CD14-positive monocyte (primary cell): ENCODE data around the gene THAP2. TPM values are rescaled to one million over a fixed set of nuclear protein-coding genes. Genes with fewer than 3 reads are reported as not detected.

Source experiments
- DNase-seq, 3 donors: peaks; one replicate each; pipeline ENCODE4 v3.0.0-alpha.2; 2011 to 2022
- H2AFZ ChIP-seq: 2 replicates; pipeline ENCODE4 v1.6.0; 2012; ENCODE audit warnings: mild to moderate bottlenecking, low read depth, low read length, inconsistent platforms; ENCODE audit not compliant: insufficient read depth, poor library complexity, severe bottlenecking
- H3K27ac ChIP-seq, 2 donors: 1 replicate in 1 of 2; 2 replicates in 1 of 2; pipeline ENCODE4 v1.5.1; 2012 to 2013; ENCODE audit warnings: low read length in 2 of 2, control low read depth in 1 of 2, inconsistent platforms in 1 of 2, low read depth in 1 of 2, mild to moderate bottlenecking in 1 of 2
- H3K27me3 ChIP-seq, 2 donors: one replicate each; pipeline versions ENCODE4 v1.6.0 to v1.6.1; 2011 to 2013; ENCODE audit warnings: low read length in 2 of 2; ENCODE audit not compliant: control insufficient read depth in 2 of 2, insufficient read depth in 2 of 2
- H3K36me3 ChIP-seq, 2 donors: replicated peaks in 1 of 2; 1 replicate in 1 of 2; 2 replicates in 1 of 2; pipeline versions ENCODE4 v1.5.1 to v1.6.1; 2012 to 2013; ENCODE audit warnings: low read length in 2 of 2, control low read depth in 1 of 2, inconsistent platforms in 1 of 2, mild to moderate bottlenecking in 1 of 2; ENCODE audit not compliant: insufficient read depth in 2 of 2, control insufficient read depth in 1 of 2
- H3K4me1 ChIP-seq, 2 donors: 1 replicate in 1 of 2; 2 replicates in 1 of 2; pipeline versions ENCODE4 v1.5.1 to v1.6.1; 2012 to 2013; ENCODE audit warnings: low read length in 2 of 2, control low read depth in 1 of 2, inconsistent platforms in 1 of 2, mild to moderate bottlenecking in 1 of 2, moderate library complexity in 1 of 2; ENCODE audit not compliant: insufficient read depth in 2 of 2, control insufficient read depth in 1 of 2
- H3K4me2 ChIP-seq: replicated peaks from 2 replicates; pipeline ENCODE3; 2012; ENCODE audit warnings: low read length, moderate library complexity, mild to moderate bottlenecking; ENCODE audit not compliant: poor library complexity, severe bottlenecking; ENCODE audit errors: extremely low read depth
- H3K4me3 ChIP-seq, 3 experiments: fragments of 200-600 bp in 1 of 3; sonication (generic) in 1 of 3; replicated peaks in 1 of 3; 1 replicate in 2 of 3; 2 replicates in 1 of 3; pipeline ENCODE4 v1.5.1; 2011 to 2013; ENCODE audit warnings: low read length in 3 of 3, mild to moderate bottlenecking in 3 of 3, control low read depth in 2 of 3, low read depth in 2 of 3, inconsistent platforms in 1 of 3, moderate library complexity in 1 of 3
- H3K79me2 ChIP-seq: 2 replicates; pipeline ENCODE4 v1.6.0; 2012; ENCODE audit warnings: mild to moderate bottlenecking, control low read depth, inconsistent platforms, low read length, moderate library complexity; ENCODE audit not compliant: insufficient read depth
- H3K9ac ChIP-seq: 2 replicates; pipeline ENCODE4 v1.6.0; 2017; ENCODE audit warnings: low read length, mild to moderate bottlenecking; ENCODE audit not compliant: insufficient read depth, poor library complexity, severe bottlenecking
- H3K9me3 ChIP-seq, 2 donors: replicated peaks in 1 of 2; 1 replicate in 1 of 2; 2 replicates in 1 of 2; pipeline versions ENCODE4 v1.5.1 to v1.6.1; 2012 to 2013; ENCODE audit warnings: low read length in 2 of 2, control low read depth in 1 of 2; ENCODE audit not compliant: control insufficient read depth in 1 of 2, insufficient read depth in 1 of 2
- H4K20me1 ChIP-seq: 2 replicates; pipeline ENCODE4 v1.6.0; 2012; ENCODE audit warnings: mild to moderate bottlenecking, low read length, control low read depth, moderate library complexity; ENCODE audit not compliant: insufficient read depth
- H3K27ac Mint-ChIP-seq, 7 donors: one replicate each; pipeline ENCODE4 v1.8.0; 2020; ENCODE audit warnings: mild to moderate bottlenecking in 7 of 7, mixed read lengths in 7 of 7, moderate library complexity in 6 of 7, inconsistent platforms in 2 of 7
- H3K27me3 Mint-ChIP-seq, 3 donors: one replicate each; pipeline ENCODE4 v1.8.0; 2021 to 2022; ENCODE audit warnings: low read depth in 3 of 3, mild to moderate bottlenecking in 3 of 3, mixed read lengths in 3 of 3, moderate library complexity in 3 of 3, inconsistent platforms in 1 of 3
- H3K36me3 Mint-ChIP-seq, 2 donors: one replicate each; pipeline ENCODE4 v1.8.0; 2020; ENCODE audit warnings: mixed read lengths in 2 of 2, inconsistent platforms in 1 of 2, mild to moderate bottlenecking in 1 of 2
- H3K4me1 Mint-ChIP-seq: one replicate; pipeline ENCODE4 v1.8.0; 2020; ENCODE audit warnings: mild to moderate bottlenecking, mixed read lengths
- H3K4me3 Mint-ChIP-seq, 2 donors: one replicate each; pipeline ENCODE4 v1.8.0; 2020; ENCODE audit warnings: mild to moderate bottlenecking in 2 of 2, mixed read lengths in 2 of 2, moderate library complexity in 1 of 2
- H3K9me3 Mint-ChIP-seq, 7 donors: one replicate each; pipeline ENCODE4 v1.8.0; 2020 to 2022; ENCODE audit warnings: mixed read lengths in 7 of 7, mild to moderate bottlenecking in 6 of 7, moderate library complexity in 6 of 7, inconsistent platforms in 2 of 7
- WGBS: methylation state at CpG from one replicate; pipeline ENCODE4 v1.1.5; 2013; ENCODE audit warnings: missing lambda C conversion rate; ENCODE audit not compliant: insufficient coverage; 5-methylcytosine and 5-hydroxymethylcytosine counted together
- intact Hi-C, 2 donors: fragments of 100-400 bp; cut with micrococcal nuclease; formaldehyde crosslinking; loops; one replicate each; pipeline versions ENCODE4 v1.15.0 to v1.15.1; 2023
- polyA plus RNA-seq, 3 donors: library from polyadenylated mRNA; depleted of rRNA in 1 of 3; unstranded in 2 of 3; stranded (reverse) in 1 of 3; fragments of 300-500 nt in 2 of 3; fragments of >200 nt in 1 of 3; fragmentation: Illumina TruSeq in 2 of 3; gene quantifications; 1 replicate in 2 of 3; 2 replicates in 1 of 3; pipeline ENCODE4 v1.2.3, GENCODE V29; 2012 to 2021
- TF ChIP-seq, protein P1 (sequence below): fragments of 200-600 bp; IDR thresholded peaks from one replicate; pipeline ENCODE4 v1.8.0; 2022; ENCODE audit warnings: antibody characterized with exemption, mild to moderate bottlenecking

The THAP2 gene
- polyA plus RNA-seq, 3 donors = 3.5 to 16.3 (median 4.3) TPM

DNA sequence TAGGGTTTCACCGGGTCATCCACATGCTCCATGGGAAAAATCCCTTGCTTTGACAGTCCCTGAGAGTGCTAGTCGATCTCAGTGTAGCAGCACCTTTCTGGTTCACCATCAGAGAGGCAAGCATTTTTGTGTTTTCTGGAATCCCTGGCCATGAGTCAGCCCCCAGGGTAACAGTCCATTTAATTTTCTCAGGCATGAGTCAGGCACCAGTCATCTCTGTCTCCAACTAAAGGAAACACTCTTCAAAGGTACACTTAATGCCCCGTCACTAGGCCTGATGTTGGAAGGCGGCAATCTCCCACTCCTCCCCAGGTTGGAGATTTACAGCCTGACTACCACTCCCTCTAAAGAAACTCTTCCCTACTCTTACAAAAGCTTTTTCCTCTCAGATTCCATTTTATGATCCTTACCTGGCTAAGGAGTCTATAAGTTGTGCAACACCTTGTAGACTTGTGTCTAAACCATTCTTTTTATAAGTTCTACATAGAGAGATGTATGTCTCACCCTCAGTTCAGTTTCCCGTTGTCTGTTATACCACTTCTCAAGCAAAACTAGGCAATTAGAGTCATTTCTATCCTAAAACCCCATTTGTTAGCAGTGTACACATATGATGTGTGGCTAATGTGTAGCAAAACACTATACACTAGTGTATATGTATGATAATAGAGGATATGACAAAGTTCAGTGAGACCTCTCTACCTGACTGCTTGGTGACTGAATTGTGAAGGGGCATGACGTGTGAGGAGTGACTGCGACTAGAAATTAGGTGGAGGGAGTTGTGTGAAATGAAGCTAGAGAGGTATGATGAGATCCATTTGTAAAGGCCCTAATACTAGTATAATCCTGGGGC lies 46.4 kb downstream of the THAP2 start:
- DNase-seq = no peak
- no peaks in the 10 kb centered on the region for H3K4me1 ChIP-seq
- no peaks in the 10 kb centered on the region for H3K4me1 Mint-ChIP-seq
- no peak overlapping the region for H3K9ac ChIP-seq
- 94% methylated on average over 3 of the region's 7 CpGs for WGBS
- H3K27ac ChIP-seq = no peak overlapping the region
- H3K27me3 ChIP-seq = no peaks in the 10 kb centered on the region
- H3K36me3 ChIP-seq = no peaks in the 10 kb centered on the region
- intact Hi-C loops = no loop called here
- H3K9me3 ChIP-seq = peaks cover 16 to 22% of the 10 kb centered on the region in 2 donors
- H2AFZ ChIP-seq = no peak overlapping the region
- H4K20me1 ChIP-seq = no peaks in the 10 kb centered on the region
- H3K27ac Mint-ChIP-seq = no peak overlapping the region
- H3K79me2 ChIP-seq = no peaks in the 10 kb centered on the region
- no peak overlapping the region for H3K4me2 ChIP-seq
- peaks cover 0 to 2% (median 0%) of the 10 kb centered on the region in 3 donors for H3K27me3 Mint-ChIP-seq
- peaks cover 0 to 9% of the 10 kb centered on the region in 2 donors for H3K36me3 Mint-ChIP-seq
- peaks cover 21 to 41% (median 27%) of the 10 kb centered on the region in 7 donors for H3K9me3 Mint-ChIP-seq
- TF ChIP-seq, protein P1, sequence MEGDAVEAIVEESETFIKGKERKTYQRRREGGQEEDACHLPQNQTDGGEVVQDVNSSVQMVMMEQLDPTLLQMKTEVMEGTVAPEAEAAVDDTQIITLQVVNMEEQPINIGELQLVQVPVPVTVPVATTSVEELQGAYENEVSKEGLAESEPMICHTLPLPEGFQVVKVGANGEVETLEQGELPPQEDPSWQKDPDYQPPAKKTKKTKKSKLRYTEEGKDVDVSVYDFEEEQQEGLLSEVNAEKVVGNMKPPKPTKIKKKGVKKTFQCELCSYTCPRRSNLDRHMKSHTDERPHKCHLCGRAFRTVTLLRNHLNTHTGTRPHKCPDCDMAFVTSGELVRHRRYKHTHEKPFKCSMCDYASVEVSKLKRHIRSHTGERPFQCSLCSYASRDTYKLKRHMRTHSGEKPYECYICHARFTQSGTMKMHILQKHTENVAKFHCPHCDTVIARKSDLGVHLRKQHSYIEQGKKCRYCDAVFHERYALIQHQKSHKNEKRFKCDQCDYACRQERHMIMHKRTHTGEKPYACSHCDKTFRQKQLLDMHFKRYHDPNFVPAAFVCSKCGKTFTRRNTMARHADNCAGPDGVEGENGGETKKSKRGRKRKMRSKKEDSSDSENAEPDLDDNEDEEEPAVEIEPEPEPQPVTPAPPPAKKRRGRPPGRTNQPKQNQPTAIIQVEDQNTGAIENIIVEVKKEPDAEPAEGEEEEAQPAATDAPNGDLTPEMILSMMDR = no peak
- H3K4me3 ChIP-seq = no peak overlapping the region
- no peak overlapping the region for H3K4me3 Mint-ChIP-seq

DNA sequence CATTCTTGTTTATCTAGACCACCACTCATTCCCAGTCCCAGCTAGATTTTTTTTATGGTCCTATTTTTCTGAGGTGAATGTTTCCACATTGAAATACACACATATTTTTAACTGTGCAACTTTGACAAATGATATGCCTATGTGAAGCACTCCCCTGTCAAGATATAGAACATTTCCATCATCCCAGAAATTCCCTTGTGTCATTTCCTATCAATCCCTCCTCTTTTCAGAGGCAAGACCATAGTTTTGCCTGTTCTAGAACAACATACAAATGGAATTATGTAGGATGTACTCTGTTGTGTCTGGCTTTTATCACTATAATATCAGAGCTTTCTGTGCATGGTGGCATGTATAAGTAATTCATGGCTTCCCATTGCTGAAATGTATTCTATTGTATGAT lies 54.5 kb downstream of the THAP2 start:
- no peaks in the 10 kb centered on the region for H4K20me1 ChIP-seq
- peaks cover 10 to 11% of the 10 kb centered on the region in 2 donors for H3K9me3 ChIP-seq
- no peaks in the 10 kb centered on the region for H3K79me2 ChIP-seq
- H3K36me3 Mint-ChIP-seq = no peaks in the 10 kb centered on the region
- H3K4me3 Mint-ChIP-seq = no peak overlapping the region
- H3K27me3 Mint-ChIP-seq = peaks cover 0 to 3% (median 0%) of the 10 kb centered on the region in 3 donors
- H3K9me3 Mint-ChIP-seq = peaks cover 7 to 23% (median 16%) of the 10 kb centered on the region in 7 donors
- no peaks in the 10 kb centered on the region for H3K4me1 Mint-ChIP-seq
- no peak overlapping the region for H3K27ac Mint-ChIP-seq
- no peaks in the 10 kb centered on the region for H3K4me1 ChIP-seq
- no peak overlapping the region for H3K27ac ChIP-seq
- H2AFZ ChIP-seq = no peak overlapping the region
- no peak for DNase-seq
- H3K4me2 ChIP-seq = no peak overlapping the region
- TF ChIP-seq, protein P1 = no peak
- no peaks in the 10 kb centered on the region for H3K36me3 ChIP-seq
- H3K27me3 ChIP-seq = no peaks in the 10 kb centered on the region
- H3K4me3 ChIP-seq = no peak overlapping the region
- intact Hi-C loops = no loop called here
- H3K9ac ChIP-seq = no peak overlapping the region
